SU-DHL-6 (cell line): ENCODE data around the gene FRMD1.

Experiments used
- H2AFZ ChIP-seq: fragments of 200-600 bp; sonication (generic); 2 replicates; pipeline ENCODE4 v1.6.1; 2014; ENCODE audit warnings: low read depth, mild to moderate bottlenecking, moderate library complexity, mixed read lengths, antibody characterized with exemption, low read length; ENCODE audit not compliant: severe bottlenecking
- H3F3A ChIP-seq: fragments of 200-600 bp; shearing (Covaris generic); 2 replicates; pipeline ENCODE4 v1.6.0; 2016; ENCODE audit warnings: antibody characterized with exemption, mild to moderate bottlenecking; ENCODE audit not compliant: insufficient read depth
- H3K27ac ChIP-seq: fragments of 200-600 bp; sonication (generic); 2 replicates; pipeline ENCODE4 v1.5.1; 2016; ENCODE audit warnings: low read depth, mild to moderate bottlenecking, low read length, moderate library complexity, mixed read lengths
- H3K27me3 ChIP-seq: fragments of 200-600 bp; sonication (generic), shearing (Covaris generic); 2 replicates; pipeline ENCODE4 v1.6.0; 2014; ENCODE audit warnings: mild to moderate bottlenecking, low read length
- H3K36me3 ChIP-seq: fragments of 200-600 bp; sonication (generic); 2 replicates; pipeline ENCODE4 v1.6.1; 2014; ENCODE audit warnings: mild to moderate bottlenecking, low read length, mixed read lengths
- H3K4me2 ChIP-seq: fragments of 300-600, 200-600 bp; shearing (Covaris generic), sonication (generic); 2 replicates; pipeline ENCODE4 v1.6.0; 2014; ENCODE audit warnings: low read length, low read depth, mild to moderate bottlenecking; ENCODE audit not compliant: poor library complexity, severe bottlenecking
- H3K4me3 ChIP-seq: fragments of 200-600 bp; sonication (generic); 2 replicates; pipeline ENCODE4 v1.5.1; 2014; ENCODE audit warnings: antibody characterized with exemption, low read length, mild to moderate bottlenecking, mixed read lengths; ENCODE audit not compliant: insufficient read depth, poor library complexity, severe bottlenecking
- H3K79me2 ChIP-seq: fragments of 200-600 bp; sonication (generic); 2 replicates; pipeline ENCODE4 v1.6.1; 2014; ENCODE audit warnings: mild to moderate bottlenecking, low read length, moderate library complexity; ENCODE audit not compliant: insufficient read depth
- H3K9ac ChIP-seq: fragments of 200-600 bp; sonication (generic); 2 replicates; pipeline ENCODE4 v1.7.0; 2014; ENCODE audit warnings: mild to moderate bottlenecking, low read length
- H3K9me2 ChIP-seq: fragments of 200-600 bp; sonication (generic); replicated peaks from 2 replicates; pipeline ENCODE4 v1.6.1; 2014; ENCODE audit warnings: low read length; ENCODE audit not compliant: insufficient read depth
- H3K9me3 ChIP-seq: fragments of 200-600 bp; sonication (generic); 2 replicates; pipeline ENCODE4 v1.6.1; 2014; ENCODE audit warnings: low read length, mixed read lengths; ENCODE audit not compliant: insufficient read depth
- H4K20me1 ChIP-seq: fragments of 200-600 bp; sonication (generic); 2 replicates; pipeline ENCODE4 v1.6.1; 2014; ENCODE audit warnings: low read depth, mild to moderate bottlenecking, antibody characterized with exemption, low read length, moderate library complexity, mixed read lengths
- EZH2phosphoT487 ChIP-seq: fragments of 200-600 bp; sonication (generic), shearing (Covaris generic); conservative IDR thresholded peaks from 2 replicates; pipeline ENCODE4 v1.6.1; 2018; ENCODE audit warnings: mild to moderate bottlenecking, antibody characterized with exemption, low read length, moderate library complexity, mixed read lengths
- TF ChIP-seq, protein P1 (sequence below): fragments of 200-600 bp; sonication (generic); IDR thresholded peaks from one replicate; pipeline ENCODE4 v1.5.1; 2017; ENCODE audit warnings: antibody characterized with exemption, mild to moderate bottlenecking, low read length, moderate library complexity; ENCODE audit not compliant: insufficient read depth, poor library complexity, severe bottlenecking

Gene FRMD1

DNA sequence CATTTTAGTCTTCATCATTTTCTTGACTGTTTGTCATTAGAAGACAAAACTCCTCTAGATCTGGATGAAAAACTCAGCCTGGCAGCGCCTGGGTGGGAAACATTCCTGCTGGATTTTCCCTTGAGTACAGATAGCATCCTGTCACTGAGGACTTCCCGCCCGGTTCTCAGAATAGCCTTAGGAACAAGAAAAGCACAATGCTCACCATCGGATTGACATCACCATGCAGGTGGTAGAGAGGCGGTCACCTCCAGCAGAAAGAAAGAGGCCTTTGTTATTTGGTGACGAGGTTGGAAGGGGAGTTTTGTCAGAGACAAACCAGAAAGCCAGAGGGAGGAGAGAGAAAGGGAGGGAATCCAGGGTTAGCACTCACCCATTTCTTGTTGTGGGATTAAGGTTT lies 41.8 kb downstream of the FRMD1 start:
- Histone ChIP-seq H3K9ac (no peak overlapping the region), H3K36me3 (no peaks in the 10 kb centered on the region), H3K27me3 (no peaks in the 10 kb centered on the region), H2AFZ (no peak overlapping the region), H3K4me3 (no peak overlapping the region), H3K27ac (no peak overlapping the region), H3K4me2 (no peak overlapping the region), H3K9me2 (no peaks in the 10 kb centered on the region), H3F3A (no peaks in the 10 kb centered on the region), H4K20me1 (no peaks in the 10 kb centered on the region), H3K79me2 (no peaks in the 10 kb centered on the region), H3K9me3 (peaks cover 10% of the 10 kb centered on the region; the same call in 1 of the 2 replicates)
- no peak for TF ChIP-seq EZH2phosphoT487
- TF ChIP-seq, protein P1, sequence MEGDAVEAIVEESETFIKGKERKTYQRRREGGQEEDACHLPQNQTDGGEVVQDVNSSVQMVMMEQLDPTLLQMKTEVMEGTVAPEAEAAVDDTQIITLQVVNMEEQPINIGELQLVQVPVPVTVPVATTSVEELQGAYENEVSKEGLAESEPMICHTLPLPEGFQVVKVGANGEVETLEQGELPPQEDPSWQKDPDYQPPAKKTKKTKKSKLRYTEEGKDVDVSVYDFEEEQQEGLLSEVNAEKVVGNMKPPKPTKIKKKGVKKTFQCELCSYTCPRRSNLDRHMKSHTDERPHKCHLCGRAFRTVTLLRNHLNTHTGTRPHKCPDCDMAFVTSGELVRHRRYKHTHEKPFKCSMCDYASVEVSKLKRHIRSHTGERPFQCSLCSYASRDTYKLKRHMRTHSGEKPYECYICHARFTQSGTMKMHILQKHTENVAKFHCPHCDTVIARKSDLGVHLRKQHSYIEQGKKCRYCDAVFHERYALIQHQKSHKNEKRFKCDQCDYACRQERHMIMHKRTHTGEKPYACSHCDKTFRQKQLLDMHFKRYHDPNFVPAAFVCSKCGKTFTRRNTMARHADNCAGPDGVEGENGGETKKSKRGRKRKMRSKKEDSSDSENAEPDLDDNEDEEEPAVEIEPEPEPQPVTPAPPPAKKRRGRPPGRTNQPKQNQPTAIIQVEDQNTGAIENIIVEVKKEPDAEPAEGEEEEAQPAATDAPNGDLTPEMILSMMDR: no peak

DNA sequence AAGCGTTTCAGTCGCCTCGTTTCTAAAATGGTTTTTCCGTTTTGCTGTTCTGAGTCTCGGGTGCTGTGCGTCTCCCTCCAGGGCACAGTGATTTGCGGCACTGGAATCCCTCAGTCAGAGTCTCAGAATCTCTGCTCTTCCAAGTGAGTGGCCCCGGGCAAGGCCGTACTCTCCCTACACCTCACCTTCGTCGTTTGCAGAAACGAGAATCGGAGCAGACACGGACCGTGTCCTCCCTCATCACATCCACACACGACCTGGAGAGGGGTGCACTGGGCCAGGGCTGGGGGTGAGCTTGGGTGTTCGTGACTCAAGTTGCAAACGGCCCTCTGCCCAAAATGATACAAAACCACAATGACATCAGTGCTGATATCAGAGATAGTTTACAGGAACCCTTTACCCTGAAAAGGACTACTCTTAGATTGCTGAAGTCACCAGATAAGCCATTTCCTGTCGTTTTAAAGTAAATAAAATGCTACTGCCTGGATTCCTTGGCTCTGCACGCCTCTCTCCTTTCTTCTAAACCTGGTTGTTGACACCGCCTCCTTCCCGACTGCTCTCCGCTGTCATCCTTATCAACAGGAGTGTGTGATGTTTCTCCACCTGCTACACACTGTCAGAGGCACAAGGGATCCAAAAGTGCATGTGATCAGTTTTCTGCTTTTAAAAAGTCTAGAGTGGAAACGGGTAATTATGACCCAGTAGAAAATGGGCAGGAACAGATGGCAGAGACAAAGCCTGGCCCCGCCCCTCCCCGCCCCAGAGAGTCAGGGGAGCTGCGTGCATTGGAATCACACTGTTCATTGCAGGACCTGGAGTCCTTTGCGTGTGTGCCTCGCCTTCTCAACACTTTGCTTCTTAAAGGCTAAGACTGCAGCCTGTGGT lies 43.1 kb downstream of the FRMD1 start:
- no peak for TF ChIP-seq EZH2phosphoT487
- TF ChIP-seq, protein P1: no peak
- Histone ChIP-seq H3K27ac (no peak overlapping the region), H3K9ac (no peak overlapping the region), H3K27me3 (no peaks in the 10 kb centered on the region), H3K4me3 (no peak overlapping the region), H3K36me3 (no peaks in the 10 kb centered on the region), H3K79me2 (no peaks in the 10 kb centered on the region), H2AFZ (no peak overlapping the region), H3K4me2 (no peak overlapping the region), H4K20me1 (no peaks in the 10 kb centered on the region), H3K9me2 (no peaks in the 10 kb centered on the region), H3K9me3 (peaks cover 10% of the 10 kb centered on the region; the same call in 1 of the 2 replicates), H3F3A (no peaks in the 10 kb centered on the region)

DNA sequence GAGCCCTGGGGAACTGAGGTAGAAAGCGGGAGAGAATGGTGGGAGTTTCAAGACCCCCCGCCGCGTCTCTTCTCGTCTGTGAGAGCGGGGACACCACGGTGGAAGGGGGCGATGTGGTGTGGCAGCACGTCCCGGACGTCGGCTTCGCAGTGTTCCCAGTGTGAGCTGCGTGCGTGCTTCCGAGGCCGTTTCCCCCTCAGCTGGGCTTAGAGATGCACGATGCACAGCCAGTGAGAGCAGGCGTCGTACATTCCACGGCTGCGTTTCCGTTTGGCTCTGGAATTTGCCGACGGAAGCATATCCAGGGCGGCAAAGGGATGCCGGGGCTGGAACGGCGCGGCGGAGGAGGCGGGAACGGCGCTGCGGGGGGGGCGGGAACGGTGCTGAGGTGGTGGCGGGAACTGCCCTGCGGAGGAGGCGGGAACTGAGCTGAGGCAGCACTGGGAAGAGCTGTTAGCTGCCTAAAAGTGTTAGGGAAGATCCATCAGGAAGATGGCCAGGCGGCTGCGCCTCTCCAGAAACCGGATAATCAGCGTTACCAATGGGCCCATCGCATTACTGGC lies 43.8 kb downstream of the FRMD1 start:
- Histone ChIP-seq H3K9me3 (peaks cover 10% of the 10 kb centered on the region; the same call in 1 of the 2 replicates), H3K4me2 (no peak overlapping the region), H3K9me2 (no peaks in the 10 kb centered on the region), H4K20me1 (no peaks in the 10 kb centered on the region), H3K4me3 (no peak overlapping the region), H2AFZ (no peak overlapping the region), H3K27ac (no peak overlapping the region), H3K36me3 (no peaks in the 10 kb centered on the region), H3F3A (no peaks in the 10 kb centered on the region), H3K9ac (no peak overlapping the region), H3K79me2 (no peaks in the 10 kb centered on the region), H3K27me3 (no peaks in the 10 kb centered on the region)
- TF ChIP-seq, protein P1: no peak
- no peak for TF ChIP-seq EZH2phosphoT487
